ENCODE measurements around the gene HARS2.
"Not testable (repeated sequence)": the region's sequence is repeated elsewhere in the genome, so short reads cannot be mapped to it uniquely, and the experiment has no call there.

The HARS2 gene

GRCh38 chr5:140700177-140701144 lies 9.2 kb downstream of the HARS2 start, which contains the start of gene ZMAT2:
TSS of gene ZMAT2 (plus strand) at chr5:140700447. CDS start at chr5:140700461, 14 bp downstream.
- DNase-seq = peak; percentile 96

GRCh38 chr5:140707812-140708211 lies 16.6 kb downstream of the HARS2 start:
- DNase-seq = no peak

GRCh38 chr5:140708787-140709186 lies 17.5 kb downstream of the HARS2 start:
- not testable (repeated sequence) for DNase-seq

- DNase-seq = peak; percentile 95
These were observed 19.8 kb downstream of the HARS2 start for GRCh38 chr5:140710899-140711552.

- no peak for DNase-seq
These were observed 20.5 kb downstream of the HARS2 start for GRCh38 chr5:140711794-140712193.

- DNase-seq = no peak
These were observed 22.4 kb downstream of the HARS2 start for GRCh38 chr5:140713562-140714094.

GRCh38 chr5:140716238-140716637 lies 25.0 kb downstream of the HARS2 start:
- DNase-seq = not testable (repeated sequence)

- DNase-seq = no peak
These were observed 27.0 kb downstream of the HARS2 start for GRCh38 chr5:140718266-140718592.

- not testable (repeated sequence) for DNase-seq
These were observed 29.5 kb downstream of the HARS2 start for GRCh38 chr5:140720738-140721137.

GRCh38 chr5:140721395-140721794 lies 30.1 kb downstream of the HARS2 start:
- DNase-seq = not testable (repeated sequence)

- peak; percentile 78 for DNase-seq
These were observed 34.7 kb downstream of the HARS2 start for GRCh38 chr5:140725799-140726471.

GRCh38 chr5:140733098-140733497 lies 41.8 kb downstream of the HARS2 start:
- no peak for DNase-seq

GRCh38 chr5:140734354-140734753 lies 43.1 kb downstream of the HARS2 start:
- DNase-seq = peak; percentile 15

- no peak for DNase-seq
These were observed 46.2 kb downstream of the HARS2 start for GRCh38 chr5:140737486-140737885.

- no peak for DNase-seq
These were observed 50.7 kb downstream of the HARS2 start for GRCh38 chr5:140741967-140742366.

All from SHP77 treated with DMSO at 0.1 percent for 48 hours (cell line).